ENCODE measurements around the gene AHDC1. TPM values are rescaled to one million over a fixed set of nuclear protein-coding genes. Genes with fewer than 3 reads are reported as not detected.

Gene AHDC1
- total and polyA plus RNA-seq, 2 of the 13 experiments (the other 11 are each of a cell fraction or from before 2014, with no cell fraction given): 1.0 to 2.7 TPM

- 0 out of 2 replicates have a peak, but pooled peaks have one; percentile 12 for TF ChIP-seq ZNF800 (CRISPR knock-in tag; IDR thresholded peaks at IDR 0.05)
- TF ChIP-seq THAP11 (CRISPR knock-in tag; IDR thresholded peaks at IDR 0.05): peak; percentile 73
- TF ChIP-seq, protein P1, sequence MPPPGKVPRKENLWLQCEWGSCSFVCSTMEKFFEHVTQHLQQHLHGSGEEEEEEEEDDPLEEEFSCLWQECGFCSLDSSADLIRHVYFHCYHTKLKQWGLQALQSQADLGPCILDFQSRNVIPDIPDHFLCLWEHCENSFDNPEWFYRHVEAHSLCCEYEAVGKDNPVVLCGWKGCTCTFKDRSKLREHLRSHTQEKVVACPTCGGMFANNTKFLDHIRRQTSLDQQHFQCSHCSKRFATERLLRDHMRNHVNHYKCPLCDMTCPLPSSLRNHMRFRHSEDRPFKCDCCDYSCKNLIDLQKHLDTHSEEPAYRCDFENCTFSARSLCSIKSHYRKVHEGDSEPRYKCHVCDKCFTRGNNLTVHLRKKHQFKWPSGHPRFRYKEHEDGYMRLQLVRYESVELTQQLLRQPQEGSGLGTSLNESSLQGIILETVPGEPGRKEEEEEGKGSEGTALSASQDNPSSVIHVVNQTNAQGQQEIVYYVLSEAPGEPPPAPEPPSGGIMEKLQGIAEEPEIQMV (CRISPR knock-in tag; IDR thresholded peaks at IDR 0.05; ENCODE audit: low read depth): 0 out of 2 replicates have a peak, but pooled peaks have one; percentile 14
- no peak for TF ChIP-seq KDM5B (CRISPR knock-in tag; IDR thresholded peaks at IDR 0.05; ENCODE audit: borderline replicate concordance)
- TF ChIP-seq, protein P2, sequence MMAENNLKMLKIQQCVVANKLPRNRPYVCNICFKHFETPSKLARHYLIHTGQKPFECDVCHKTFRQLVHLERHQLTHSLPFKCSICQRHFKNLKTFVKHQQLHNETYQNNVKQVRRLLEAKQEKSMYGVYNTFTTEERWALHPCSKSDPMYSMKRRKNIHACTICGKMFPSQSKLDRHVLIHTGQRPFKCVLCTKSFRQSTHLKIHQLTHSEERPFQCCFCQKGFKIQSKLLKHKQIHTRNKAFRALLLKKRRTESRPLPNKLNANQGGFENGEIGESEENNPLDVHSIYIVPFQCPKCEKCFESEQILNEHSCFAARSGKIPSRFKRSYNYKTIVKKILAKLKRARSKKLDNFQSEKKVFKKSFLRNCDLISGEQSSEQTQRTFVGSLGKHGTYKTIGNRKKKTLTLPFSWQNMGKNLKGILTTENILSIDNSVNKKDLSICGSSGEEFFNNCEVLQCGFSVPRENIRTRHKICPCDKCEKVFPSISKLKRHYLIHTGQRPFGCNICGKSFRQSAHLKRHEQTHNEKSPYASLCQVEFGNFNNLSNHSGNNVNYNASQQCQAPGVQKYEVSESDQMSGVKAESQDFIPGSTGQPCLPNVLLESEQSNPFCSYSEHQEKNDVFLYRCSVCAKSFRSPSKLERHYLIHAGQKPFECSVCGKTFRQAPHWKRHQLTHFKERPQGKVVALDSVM (CRISPR knock-in tag; IDR thresholded peaks at IDR 0.05): peak; percentile 35; the same call in 1 of the 2 replicates
- TF ChIP-seq MAZ (IDR thresholded peaks at IDR 0.05; ENCODE audit: borderline replicate concordance, low read depth, low read length): peak; percentile 29; the same call in 1 of the 2 replicates
- TF ChIP-seq MAZ (CRISPR knock-in tag; IDR thresholded peaks at IDR 0.05; ENCODE audit: low read depth): no peak
- TF ChIP-seq HMGXB4 (CRISPR knock-in tag; IDR thresholded peaks at IDR 0.05; ENCODE audit: borderline replicate concordance in 1 of 2, low read depth in 1 of 2): no peak; a peak in 1 of 4 replicates
- no peak for TF ChIP-seq POLR2G (IDR thresholded peaks at IDR 0.05; ENCODE audit: low read depth, low read length)
- no peak for TF ChIP-seq ZNF441 (CRISPR knock-in tag; IDR thresholded peaks at IDR 0.05; ENCODE audit: borderline replicate concordance)
- no peak for TF ChIP-seq ZNF850 (CRISPR knock-in tag; conservative IDR thresholded peaks at IDR 0.05)
- no peak for TF ChIP-seq ZNF431 (CRISPR knock-in tag; IDR thresholded peaks at IDR 0.05; ENCODE audit: borderline replicate concordance, low read depth)
- no peak for TF ChIP-seq ASH2L (IDR thresholded peaks at IDR 0.05; ENCODE audit: insufficient read length, low read depth, low read length)
- TF ChIP-seq, protein P3, sequence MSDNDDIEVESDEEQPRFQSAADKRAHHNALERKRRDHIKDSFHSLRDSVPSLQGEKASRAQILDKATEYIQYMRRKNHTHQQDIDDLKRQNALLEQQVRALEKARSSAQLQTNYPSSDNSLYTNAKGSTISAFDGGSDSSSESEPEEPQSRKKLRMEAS (IDR thresholded peaks at IDR 0.05): peak; percentile 30; the same call in 1 of the 2 replicates
- peak; percentile 70 for TF ChIP-seq KDM5A (IDR thresholded peaks at IDR 0.05; ENCODE audit: borderline replicate concordance, low read length)
- 0 out of 2 replicates have a peak, but pooled peaks have one; percentile 25 for TF ChIP-seq ZSCAN30 (CRISPR knock-in tag; IDR thresholded peaks at IDR 0.05)
- TF ChIP-seq GFI1 (CRISPR knock-in tag; IDR thresholded peaks at IDR 0.05; ENCODE audit: borderline replicate concordance): 0 out of 2 replicates have a peak, but pooled peaks have one; percentile 7
- peak; percentile 19; the same call in 1 of the 2 replicates for TF ChIP-seq ZNF263 (CRISPR knock-in tag; IDR thresholded peaks at IDR 0.05)
- peak; percentile 31; the same call in 1 of the 2 replicates for TF ChIP-seq ISL2 (CRISPR knock-in tag; IDR thresholded peaks at IDR 0.05)
- peak; percentile 96 for TF ChIP-seq STAG1 (CRISPR knock-in tag; IDR thresholded peaks at IDR 0.05)
Measured at GRCh38 chr1:27605796-27606707, 2.1 kb upstream of the AHDC1 start (continued).

Measured in HepG2 (cell line).